GM21390 (cell line): ENCODE measurements around the gene MACROD2.
A peak's percentile ranks its signal among the peaks of the same experiment; 100 is the strongest.
"Not testable (repeated sequence)": the region's sequence is repeated elsewhere in the genome, so short reads cannot be mapped to it uniquely, and the experiment has no call there.

Source experiments
- ATAC-seq: cut with Tn5 transposase; IDR thresholded peaks from one replicate; pipeline ENCODE4 v1.9.1; 2021; ENCODE audit not compliant: unreplicated experiment

MACROD2 gene

DNA sequence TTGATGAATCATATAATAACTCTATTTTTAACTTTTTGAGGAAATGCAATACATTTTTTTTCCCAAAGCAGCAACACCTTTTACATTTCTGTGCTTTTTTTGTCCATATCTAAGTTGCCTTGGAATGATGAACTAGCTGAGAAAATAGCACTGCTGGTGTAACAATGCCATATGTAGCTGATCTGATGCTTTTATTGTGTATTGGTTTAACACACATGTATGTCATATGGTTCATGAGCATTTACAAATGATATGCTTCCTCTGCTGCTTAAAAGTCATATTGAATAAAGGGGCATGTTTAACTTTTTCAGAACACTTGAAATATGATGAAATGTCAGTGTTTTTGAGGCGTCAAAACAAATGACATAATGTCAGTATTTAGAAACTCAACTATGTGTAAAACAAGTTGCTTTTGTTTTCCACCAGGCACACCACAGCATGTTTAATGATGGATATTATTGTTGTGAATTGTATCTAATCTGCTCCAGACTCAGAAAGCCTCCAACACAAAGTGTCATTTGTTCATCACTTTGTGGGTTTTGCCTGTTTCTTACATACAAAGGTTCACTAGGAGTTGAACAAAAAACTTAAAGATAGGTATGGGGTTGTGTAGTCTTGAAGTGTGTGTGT is 1117.9 kb downstream of the MACROD2 start:
- ATAC-seq: no peak

DNA sequence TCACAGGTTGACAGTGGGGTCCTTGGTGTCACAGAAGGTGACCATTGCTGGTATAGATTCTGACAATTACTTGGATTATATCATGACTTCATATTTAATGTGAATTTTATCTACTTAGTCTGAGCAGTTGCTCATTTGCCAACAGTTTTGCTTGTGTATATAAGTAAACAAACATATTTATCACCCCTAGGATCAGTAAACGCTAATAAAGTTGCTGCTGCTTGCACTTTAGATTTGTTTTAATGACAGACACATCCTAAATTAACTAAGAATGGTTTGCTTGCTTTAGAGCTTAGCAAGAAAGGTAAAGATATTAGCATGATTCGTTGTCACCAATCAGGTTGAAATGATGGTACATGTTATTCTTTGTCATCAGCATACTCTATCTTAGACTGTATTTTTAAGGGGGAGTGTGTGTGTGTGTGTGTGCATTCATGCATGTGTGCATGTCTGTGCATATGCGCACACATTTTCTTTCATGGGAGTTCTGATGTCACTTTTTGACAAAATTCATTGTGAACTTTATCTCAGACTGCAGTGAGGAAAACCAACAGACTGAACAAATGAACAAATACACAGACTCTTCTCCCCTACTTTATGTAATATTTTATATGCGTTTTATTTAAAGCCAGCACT is 1124.7 kb downstream of the MACROD2 start:
- ATAC-seq: no peak

DNA sequence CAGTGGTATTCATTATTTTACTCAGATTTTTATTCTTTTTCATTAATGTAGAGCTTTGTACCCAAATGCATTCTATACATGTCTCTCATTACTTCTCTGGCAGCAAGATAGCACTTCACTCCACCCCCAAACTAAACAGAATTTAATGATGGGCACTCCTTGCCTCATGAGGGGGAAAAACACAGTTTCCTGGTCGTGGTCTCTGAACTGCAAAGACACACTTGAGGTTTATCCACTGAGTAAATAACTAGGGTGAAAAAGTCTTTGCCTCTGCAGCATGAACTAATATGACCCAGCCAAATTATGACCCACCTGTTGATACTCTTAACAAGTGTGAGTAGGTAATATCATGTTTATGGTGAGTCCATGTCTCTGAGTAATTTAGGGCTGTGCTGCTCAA is 1127.3 kb downstream of the MACROD2 start:
- ATAC-seq: no peak

DNA sequence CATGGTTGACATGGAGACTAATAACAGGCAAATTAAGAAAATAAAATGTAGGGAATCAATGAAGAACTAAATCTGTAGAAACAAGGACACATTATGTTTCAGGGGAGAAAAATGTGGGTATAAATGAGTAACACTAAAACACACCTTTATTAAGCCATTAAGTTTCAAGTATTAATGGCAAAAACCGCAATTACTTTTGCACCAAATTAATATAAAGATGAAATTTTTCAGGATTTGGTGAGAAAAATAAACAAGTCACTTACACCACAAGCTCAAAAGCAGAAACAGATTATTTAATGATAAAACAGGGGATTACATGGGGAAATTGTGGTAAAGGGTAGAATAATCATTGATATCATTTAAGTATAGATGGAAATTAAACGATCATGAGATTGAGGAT is 1135.9 kb downstream of the MACROD2 start:
- ATAC-seq: no peak

DNA sequence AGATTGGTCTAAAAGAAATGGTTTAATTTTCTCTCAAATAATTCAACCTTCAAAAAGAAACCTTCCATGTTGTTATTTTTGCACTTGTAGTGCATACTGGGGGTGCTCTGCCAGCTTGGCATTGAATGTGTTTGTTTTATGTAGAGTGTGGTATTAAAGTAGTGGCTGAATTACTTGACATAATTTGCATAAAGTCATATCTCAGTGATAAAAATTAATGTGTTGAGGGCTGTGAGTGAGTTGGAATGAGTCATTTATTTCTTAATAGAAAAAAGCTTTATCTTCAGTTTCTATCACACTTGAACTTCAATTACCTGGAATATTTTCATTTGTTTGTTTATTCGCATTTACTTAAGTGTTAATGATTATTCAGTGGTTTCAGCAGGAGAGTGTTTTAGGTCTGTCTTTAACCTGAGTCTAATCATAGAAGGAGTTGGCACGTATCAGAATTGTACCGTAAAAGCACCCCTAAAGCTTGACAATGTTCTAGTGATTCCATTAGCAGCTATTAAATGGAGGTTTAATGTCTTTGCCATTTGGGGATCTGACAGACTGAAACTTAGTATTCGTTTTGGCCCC is 1143.3 kb downstream of the MACROD2 start:
- no peak for ATAC-seq

DNA sequence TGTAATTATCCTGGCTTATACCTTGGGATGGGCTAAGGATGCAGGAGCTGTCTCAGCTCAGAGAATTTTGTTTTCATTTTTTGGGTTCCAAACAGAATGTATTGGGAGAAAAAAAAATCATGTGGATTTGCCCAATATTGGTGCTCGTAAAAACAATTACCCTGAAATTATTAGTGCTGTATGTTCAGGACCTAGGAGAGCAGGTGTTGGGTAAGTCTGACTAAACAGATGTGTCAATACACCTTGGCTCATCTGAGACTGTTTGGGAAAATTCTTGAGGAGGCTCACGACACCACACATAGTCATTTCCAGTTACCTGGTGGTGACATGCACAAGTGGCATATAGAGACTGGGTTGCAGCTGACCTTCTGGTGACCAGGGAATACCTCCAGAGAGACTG is 1144.2 kb downstream of the MACROD2 start:
- no peak for ATAC-seq

DNA sequence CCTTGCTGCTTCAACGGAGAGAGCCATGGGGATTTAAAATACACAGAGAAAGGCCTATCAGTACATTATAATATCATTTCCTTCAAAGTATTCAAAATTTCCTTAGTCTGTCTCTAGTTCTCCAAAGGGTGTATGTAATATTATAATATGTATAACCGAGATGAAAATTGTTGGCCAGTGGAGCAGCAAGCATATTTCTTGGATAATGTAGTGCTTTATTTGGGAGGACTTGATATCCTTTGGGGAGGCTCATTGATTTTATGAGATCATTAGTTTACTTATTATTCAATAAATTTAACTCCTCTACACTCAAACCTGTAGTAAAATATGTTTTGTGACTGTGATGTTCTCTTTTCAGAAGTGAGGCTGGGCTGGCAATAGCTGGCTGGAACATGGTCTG is 1145.0 kb downstream of the MACROD2 start:
- ATAC-seq: no peak

DNA sequence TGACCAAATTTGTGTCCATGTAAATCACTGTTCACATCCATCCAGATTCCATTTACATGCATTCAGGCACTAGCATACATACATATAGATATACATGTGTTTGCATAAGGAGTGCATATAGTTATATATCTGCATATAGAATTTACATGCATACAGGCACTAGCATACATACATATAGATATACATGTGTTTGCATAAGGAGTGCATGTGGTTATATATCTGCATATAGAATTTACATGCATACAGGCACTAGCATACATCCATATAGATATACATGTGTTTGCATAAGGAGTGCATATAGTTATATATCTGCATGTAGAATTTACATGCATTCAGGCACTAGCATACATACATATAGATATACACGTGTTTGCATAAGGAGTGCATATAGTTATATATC is 1145.6 kb downstream of the MACROD2 start:
- ATAC-seq: not testable (repeated sequence)

DNA sequence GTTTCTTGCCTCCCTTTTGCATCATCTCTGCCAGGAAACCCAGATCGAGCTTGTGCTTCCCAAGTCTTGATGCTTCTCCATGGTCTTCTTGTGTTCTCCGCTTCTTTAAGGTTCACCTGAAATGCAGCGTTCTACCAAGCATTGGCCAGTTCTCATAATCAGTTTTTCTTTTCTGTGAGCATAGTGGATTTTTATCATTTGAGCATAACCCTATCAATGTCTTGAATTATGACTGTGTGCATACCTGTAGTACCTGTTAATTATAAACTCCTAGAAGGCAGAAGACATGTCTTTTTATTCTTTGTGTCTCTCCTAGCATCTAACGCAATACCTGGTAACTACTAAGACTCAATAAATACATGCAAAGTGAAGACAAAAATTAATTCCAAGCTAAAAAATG is 1146.5 kb downstream of the MACROD2 start:
- ATAC-seq: no peak

DNA sequence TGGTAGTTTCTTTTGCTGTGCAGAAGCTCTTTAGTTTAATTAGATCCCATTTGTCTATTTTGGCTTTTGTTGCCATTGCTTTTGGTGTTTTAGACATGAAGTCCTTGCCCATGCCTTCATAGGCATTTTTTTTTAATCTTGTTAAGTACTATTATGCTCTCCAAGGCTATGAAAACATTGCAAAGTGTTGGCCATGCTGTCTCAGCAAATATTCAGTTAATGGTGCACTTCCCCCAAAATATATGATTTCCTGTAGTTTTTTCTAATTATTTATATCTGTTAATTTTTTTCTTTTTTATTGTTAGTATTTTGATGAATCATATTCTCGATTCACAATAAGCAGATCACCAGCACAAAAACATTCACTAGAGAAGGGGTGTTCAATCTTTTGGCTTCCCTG is 1148.2 kb downstream of the MACROD2 start:
- no peak for ATAC-seq

DNA sequence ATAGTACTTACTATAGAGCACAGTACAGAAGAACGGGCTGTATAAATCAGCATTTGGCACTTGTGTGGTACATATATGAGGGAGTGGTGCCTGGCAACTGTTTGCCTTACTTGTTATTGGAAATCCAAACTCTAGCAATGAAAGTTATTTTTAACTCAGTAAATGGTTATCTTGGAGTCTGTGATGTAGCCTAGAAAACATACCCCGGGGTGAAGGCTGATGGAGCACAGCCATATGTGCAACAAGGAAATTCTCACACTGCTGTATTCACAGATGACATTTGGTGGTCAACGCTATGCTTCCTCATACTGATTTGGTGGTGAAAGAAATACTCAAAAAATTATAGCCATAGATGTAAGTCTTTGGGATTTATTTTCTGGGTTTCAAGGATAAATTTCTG is 1149.6 kb downstream of the MACROD2 start:
- ATAC-seq: no peak

DNA sequence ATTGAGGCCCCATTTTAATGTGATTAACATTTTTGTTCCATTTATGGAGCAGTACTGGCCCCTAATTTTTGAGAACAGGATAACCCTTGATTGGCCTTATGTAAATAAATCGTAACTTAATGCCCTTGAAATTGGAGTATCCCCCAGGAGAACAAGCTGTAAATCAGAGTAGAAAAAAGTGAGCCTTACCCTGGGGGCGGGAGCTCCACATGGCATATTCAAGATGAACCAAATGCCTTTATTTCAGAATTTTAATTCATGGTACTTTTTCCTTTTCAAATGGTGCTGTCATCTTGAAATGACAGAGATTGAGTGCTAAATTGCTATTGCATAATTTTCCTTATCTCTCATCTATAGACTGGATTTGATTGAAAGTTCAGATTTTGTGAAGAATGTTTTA is 1151.6 kb downstream of the MACROD2 start:
- ATAC-seq: no peak

DNA sequence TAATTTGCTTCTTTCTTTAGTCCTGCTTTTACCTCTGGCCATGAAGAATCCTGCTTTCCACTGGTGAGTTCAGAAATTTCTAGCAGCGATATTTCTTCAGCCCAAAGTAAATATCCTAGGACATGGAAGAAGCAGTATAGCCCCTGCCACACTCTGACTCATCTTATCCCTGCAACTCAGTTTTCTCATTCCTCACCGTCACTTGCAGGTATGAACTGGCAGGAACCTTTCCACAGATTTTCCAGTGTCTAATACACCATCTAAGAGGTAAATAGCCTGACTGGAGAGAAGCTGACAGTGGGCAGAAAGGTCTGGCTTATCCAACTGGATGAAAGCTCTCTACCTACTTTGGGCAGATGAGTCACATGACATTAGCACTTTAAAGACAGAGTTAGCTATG is 1158.8 kb downstream of the MACROD2 start:
- ATAC-seq: no peak

DNA sequence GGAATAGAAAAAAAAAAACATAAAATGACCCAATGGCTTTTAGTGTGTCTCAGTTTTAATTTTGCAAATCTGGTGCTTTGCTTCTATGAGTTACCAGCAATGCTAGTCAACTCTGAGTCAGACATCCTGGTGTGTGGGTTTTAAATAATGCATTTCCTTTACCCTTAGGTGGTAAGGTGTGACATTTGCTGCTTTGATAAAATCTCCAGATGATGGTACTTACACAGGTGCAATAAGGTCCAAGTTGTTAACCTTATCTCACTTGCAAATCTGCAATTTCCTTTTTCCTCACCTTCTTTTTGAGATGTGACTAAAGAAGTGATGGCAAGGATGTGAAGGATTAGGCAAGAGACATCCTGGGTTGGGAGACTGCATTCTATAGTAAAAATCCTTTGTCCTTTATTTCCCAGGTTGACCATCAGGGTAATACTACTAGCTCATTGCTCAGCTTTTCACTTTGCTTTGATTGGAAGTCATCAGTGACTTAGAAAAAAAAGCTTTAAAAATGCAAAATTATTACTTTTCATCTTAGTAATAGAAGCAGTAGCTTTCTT is 1160.6 kb downstream of the MACROD2 start:
- ATAC-seq: no peak

DNA sequence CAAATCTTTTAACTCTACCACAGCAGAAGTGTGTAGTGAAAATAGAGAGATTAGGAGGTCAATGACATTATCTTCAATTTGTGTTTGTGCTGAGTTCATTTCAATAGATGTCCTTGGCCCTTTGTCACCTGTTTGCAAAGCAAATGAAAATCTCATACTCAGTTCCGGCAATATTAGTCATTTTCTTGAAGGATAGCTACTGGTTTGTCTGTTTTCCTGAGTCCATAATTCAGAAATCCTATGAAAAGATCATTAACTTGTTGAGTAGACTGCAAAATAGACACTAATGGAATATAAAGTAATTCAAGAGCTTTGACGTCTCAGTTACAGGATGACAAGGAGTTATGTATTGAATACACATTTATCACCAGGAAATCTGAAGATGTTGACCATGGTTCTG is 1163.2 kb downstream of the MACROD2 start:
- no peak for ATAC-seq

DNA sequence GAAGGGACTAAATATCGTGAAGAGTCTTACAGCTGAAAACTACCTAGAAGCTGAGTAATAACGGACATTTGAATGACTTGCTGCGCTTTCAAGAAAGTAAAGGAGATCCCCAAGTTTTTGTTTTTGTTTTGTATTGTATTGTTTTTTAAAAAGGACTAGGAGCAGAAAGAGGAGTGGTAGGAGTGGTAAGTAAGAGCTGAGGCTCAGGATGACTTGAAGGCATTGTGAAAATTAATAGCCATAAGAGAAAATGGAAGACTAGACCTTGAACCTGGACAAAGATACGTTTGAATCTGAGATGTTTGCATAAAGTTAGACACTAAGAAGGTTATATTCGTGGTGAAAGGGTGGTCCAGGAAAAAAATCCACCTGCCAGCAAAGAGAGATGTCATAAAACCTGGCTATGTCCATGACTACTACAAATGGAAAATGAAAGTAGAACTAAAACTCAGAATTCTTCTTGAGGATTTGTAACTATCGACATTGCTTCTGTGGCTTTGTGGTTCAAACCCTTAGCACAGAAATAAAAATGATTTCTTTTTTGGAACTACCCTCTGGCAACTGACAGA is 1166.8 kb downstream of the MACROD2 start:
- ATAC-seq: peak; percentile 82

DNA sequence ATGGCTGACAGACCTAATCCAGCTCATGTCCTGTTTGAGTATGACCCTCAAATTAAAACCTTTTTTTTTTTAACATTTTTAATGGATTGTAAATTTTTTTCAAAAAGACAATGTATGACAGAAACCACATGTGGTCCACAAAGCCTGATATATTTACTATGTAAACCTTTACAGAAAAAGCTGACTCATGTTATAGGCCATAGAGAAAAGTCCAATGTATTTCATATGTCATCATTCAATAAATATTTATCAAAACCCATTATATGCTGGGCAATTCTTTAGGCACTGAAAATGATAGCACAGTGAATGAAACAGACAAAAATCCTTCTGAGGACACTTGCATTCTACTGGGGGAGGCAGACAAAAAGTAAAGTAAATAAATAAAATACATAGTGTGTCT is 1168.3 kb downstream of the MACROD2 start:
- ATAC-seq: no peak

DNA sequence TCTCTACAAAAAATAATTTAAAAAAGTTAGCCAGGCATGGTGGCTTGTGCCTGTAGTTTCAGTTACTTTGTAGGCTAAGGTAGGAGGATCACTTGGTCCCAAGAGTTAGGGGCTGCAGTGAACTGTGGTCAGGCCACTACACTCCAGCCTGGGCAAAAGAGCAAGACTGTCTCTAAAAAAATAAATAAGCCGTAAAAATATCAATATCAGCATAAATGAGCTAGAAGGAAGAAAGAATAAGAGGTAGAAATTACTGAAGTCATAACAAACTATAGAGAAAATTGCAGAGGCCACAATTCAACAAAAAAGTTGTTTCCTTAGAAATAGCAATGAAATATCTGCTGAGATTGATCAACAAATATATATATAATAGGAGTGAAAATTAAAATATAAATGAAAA is 1169.4 kb downstream of the MACROD2 start:
- ATAC-seq: no peak

DNA sequence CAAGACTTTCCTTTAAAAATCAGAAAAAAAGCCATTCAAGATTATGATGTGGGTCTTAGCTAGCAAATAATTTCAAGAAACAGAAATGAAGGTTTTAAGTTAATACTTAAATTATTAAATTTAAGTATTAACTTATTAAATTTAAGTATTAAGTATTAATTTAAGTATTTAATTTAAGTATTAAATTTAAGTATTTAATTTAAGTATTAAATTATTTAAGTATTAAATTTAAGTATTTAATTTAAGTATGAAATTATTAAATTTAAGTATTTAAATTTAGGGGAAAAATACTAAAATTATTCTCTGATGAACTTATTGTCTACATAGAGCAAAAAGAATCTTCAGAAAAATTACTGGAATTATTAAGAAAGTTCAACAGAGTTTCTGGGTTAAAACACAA is 1171.4 kb downstream of the MACROD2 start:
- ATAC-seq: no peak

DNA sequence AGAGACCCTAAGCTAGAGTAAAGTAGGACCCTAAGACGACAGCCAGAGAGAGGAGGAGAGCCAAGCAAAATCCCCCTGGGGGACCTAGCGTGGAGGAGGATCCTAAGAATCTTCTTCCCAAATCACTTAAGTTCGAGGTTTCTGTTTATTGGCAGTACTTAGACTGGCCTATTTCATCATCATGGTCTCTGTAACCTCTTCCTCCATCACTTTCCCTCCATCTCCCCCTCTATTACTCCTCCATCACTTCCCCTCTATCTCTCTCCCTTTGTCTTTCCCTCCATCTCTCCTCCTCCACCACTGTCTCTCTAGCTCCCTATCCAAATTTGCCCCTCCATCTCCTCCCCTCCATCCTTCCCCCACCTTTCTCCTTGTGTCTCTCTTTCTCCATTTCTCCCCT is 1175.7 kb downstream of the MACROD2 start:
- ATAC-seq: no peak

DNA sequence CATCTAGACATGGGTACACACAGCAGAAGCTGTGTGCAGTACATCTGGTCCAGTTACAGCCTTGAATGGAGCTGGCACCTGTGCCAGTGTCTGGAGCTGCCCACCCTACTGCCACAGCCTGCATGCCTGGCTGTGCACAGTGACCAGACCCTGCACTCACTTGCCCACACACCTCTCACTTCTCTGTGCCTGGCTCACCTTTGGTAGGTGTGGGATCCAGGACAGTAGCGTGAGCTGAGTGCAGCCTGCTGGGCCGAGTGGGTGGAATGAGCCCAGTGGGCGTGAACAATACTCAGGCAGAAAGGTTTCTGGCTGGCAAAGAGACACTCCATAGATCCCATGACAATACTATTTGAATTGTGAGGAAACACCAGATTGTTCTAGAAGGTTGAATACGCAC is 1181.6 kb downstream of the MACROD2 start:
- ATAC-seq: no peak

DNA sequence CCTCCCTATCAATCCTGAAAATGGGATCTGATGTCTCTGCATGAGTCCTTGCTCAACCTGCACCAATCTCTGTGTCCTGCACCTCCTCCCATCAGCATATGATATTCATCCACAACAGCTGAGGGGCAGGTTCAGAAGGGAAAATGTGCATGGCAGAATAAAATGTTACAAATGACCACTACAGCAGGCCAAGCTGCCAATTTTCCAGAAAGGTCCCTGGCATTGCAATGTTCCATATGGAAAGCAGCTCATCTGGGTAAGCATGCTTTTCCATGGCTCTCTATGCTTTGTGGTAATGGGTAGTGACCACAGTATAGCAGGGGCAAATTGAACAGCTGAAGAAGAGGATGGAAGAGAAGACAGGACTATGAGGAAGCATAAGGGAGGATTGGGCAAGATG is 1183.3 kb downstream of the MACROD2 start:
- no peak for ATAC-seq
